ENCODE measurements around the gene POLA2.
A peak's percentile ranks its signal among the peaks of the same experiment; 100 is the strongest.

The POLA2 gene

GRCh38 chr11:65279741-65280440 lies 18.1 kb downstream of the POLA2 start:
- DNase-seq: no peak

- no peak for DNase-seq
Observed at GRCh38 chr11:65280646-65281045, 18.9 kb downstream of the POLA2 start.

GRCh38 chr11:65286686-65287085 lies 24.9 kb downstream of the POLA2 start:
- DNase-seq: no peak

GRCh38 chr11:65287601-65288000 lies 25.8 kb downstream of the POLA2 start:
- no peak for DNase-seq

GRCh38 chr11:65288706-65289536 lies 27.2 kb downstream of the POLA2 start:
- DNase-seq: peak in 24 of 56 donors; percentile 9 to 67 (median 32)

GRCh38 chr11:65290448-65291165 lies 28.8 kb downstream of the POLA2 start:
- peak in 52 of 56 donors; percentile 21 to 91 (median 70) for DNase-seq

- DNase-seq: peak in 50 of 56 donors; percentile 20 to 93 (median 66)
Observed at GRCh38 chr11:65291613-65292012, 29.9 kb downstream of the POLA2 start.

- no peak for DNase-seq
Observed at GRCh38 chr11:65292890-65293289, 31.1 kb downstream of the POLA2 start.

GRCh38 chr11:65293909-65294381 lies 32.2 kb downstream of the POLA2 start:
- DNase-seq: peak in 9 of 56 donors; percentile 20 to 45 (median 36)

- DNase-seq: no peak
Observed at GRCh38 chr11:65295001-65295400, 33.2 kb downstream of the POLA2 start.

- no peak for DNase-seq
Observed at GRCh38 chr11:65295571-65296341, 34.0 kb downstream of the POLA2 start.

- no peak for DNase-seq
Observed at GRCh38 chr11:65297026-65297672, 35.4 kb downstream of the POLA2 start.

- peak in 42 of 56 donors; percentile 22 to 83 (median 58) for DNase-seq
Observed at GRCh38 chr11:65298131-65298535, 36.4 kb downstream of the POLA2 start.

GRCh38 chr11:65298655-65299179 lies 37.0 kb downstream of the POLA2 start:
- peak in 38 of 56 donors; percentile 19 to 80 (median 43) for DNase-seq

GRCh38 chr11:65300621-65301275 lies 39.0 kb downstream of the POLA2 start:
- DNase-seq: no peak

GRCh38 chr11:65301491-65302329 lies 39.9 kb downstream of the POLA2 start:
- DNase-seq: peak in 26 of 56 donors; percentile 16 to 79 (median 54)

GRCh38 chr11:65303555-65303954 lies 41.8 kb downstream of the POLA2 start:
- no peak for DNase-seq

GRCh38 chr11:65304110-65304509 lies 42.3 kb downstream of the POLA2 start:
- no peak for DNase-seq

- no peak for DNase-seq
Observed at GRCh38 chr11:65304613-65305012, 42.9 kb downstream of the POLA2 start.
